HEK293 (cell line): ENCODE data around the gene N4BP2L1.

ENCODE experiments used
- CTCF ChIP-seq: fragments of 450-650 bp; formaldehyde crosslinking; IDR thresholded peaks from 2 replicates; pipeline ENCODE4 v1.5.1; 2016; ENCODE audit warnings: missing biosample characterization, missing genetic modification characterization
- SETDB1 ChIP-seq: IDR thresholded peaks from one replicate; pipeline ENCODE4 v1.6.1; 2017; ENCODE audit warnings: mild to moderate bottlenecking, low read length, moderate library complexity, mixed read lengths; ENCODE audit not compliant: insufficient read length
- ZBTB8A ChIP-seq: fragments of 450-650 bp; formaldehyde crosslinking; IDR thresholded peaks from 2 replicates; pipeline ENCODE4 v1.5.1; 2016; ENCODE audit warnings: missing biosample characterization, missing genetic modification characterization
- ZNF16 ChIP-seq: fragments of 450-650 bp; formaldehyde crosslinking; IDR thresholded peaks from 2 replicates; pipeline ENCODE4 v1.5.1; 2016; ENCODE audit warnings: low read depth, missing biosample characterization, missing genetic modification characterization
- ZNF433 ChIP-seq: fragments of 450-650 bp; formaldehyde crosslinking; IDR thresholded peaks from 2 replicates; pipeline ENCODE4 v1.5.1; 2016; ENCODE audit warnings: missing biosample characterization, missing genetic modification characterization, low read depth
- ZNF558 ChIP-seq: fragments of 450-650 bp; formaldehyde crosslinking; IDR thresholded peaks from 2 replicates; pipeline ENCODE4 v1.5.1; 2016; ENCODE audit warnings: missing biosample characterization, missing genetic modification characterization
- ZNF707 ChIP-seq: fragments of 450-650 bp; formaldehyde crosslinking; IDR thresholded peaks from 2 replicates; pipeline ENCODE4 v1.5.1; 2016; ENCODE audit warnings: missing biosample characterization, missing genetic modification characterization
- TF ChIP-seq, protein P1 (sequence below): fragments of 450-650 bp; formaldehyde crosslinking; IDR thresholded peaks from 2 replicates; pipeline ENCODE4 v1.5.1; 2016; ENCODE audit warnings: missing biosample characterization, missing genetic modification characterization

- TF ChIP-seq ZBTB8A (no peak), CTCF (tag by site-specific recombination) (no peak), ZNF558 (no peak), ZNF16 (tag by site-specific recombination) (no peak), SETDB1 (no peak), ZNF707 (no peak), ZNF433 (tag by site-specific recombination) (no peak)
- TF ChIP-seq, protein P1, sequence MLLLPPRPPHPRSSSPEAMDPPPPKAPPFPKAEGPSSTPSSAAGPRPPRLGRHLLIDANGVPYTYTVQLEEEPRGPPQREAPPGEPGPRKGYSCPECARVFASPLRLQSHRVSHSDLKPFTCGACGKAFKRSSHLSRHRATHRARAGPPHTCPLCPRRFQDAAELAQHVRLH = no peak
Measured at GRCh38 chr13:32473650-32474049, 45.7 kb upstream of the N4BP2L1 start.
